NCI-H526 treated with DMSO at 0.1 percent for 48 hours (cell line): ENCODE measurements around the gene AOX1.
"Not testable (repeated sequence)": the region's sequence is repeated elsewhere in the genome, so short reads cannot be mapped to it uniquely, and the experiment has no call there.

Experiments
- DNase-seq: peaks from one replicate; lab custom pipeline; 2025; lab: John Stamatoyannopoulos, UW

AOX1 gene

DNA sequence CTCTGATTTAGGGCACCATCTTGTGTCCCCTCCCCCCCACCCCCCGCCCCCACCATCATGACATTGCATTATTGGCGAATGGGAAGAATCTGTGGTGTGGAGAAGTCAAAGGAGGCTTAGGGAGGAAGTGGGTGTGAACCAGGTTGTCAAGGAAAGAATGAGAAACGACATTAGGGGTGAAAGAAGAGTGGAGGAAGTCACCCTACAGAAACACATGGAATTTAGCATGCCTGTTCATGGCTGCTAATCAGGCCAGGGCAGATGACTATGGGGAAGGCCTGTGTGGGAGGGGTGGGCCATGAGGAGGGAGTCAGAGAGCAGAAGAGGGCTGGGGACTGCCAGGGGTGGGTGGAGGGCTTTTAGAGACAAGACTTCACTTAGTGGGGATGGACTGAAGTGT, 81.6 kb downstream of the AOX1 start:
- DNase-seq = no peak

DNA sequence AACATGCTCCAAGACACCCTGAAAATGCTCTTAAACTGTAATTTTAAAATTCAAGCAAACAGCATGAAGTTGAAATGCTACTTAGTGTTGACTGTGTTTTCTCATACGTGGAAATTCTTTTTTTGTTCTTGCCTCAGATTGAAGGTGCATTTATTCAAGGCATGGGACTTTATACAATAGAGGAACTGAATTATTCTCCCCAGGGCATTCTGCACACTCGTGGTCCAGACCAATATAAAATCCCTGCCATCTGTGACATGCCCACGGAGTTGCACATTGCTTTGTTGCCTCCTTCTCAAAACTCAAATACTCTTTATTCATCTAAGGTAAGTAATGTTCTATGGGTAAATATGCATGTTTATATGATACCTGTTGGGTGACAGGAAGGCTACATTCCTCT, 82.7 kb downstream of the AOX1 start:
- DNase-seq = no peak

DNA sequence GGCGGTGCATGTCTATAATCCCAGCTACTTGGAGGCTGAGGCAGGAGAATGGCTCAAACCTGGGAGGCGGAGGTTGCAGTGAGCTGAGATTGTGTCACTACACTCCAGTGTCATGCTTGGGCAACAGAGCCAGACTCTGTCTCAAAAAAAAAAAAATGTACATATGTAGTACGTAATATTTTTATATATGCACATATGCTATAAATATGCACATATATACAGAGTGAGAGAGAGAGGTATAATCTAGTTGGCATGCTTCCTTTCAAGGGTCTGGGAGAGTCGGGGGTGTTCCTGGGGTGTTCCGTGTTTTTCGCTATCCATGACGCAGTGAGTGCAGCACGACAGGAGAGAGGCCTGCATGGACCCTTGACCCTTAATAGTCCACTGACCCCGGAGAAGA, 83.5 kb downstream of the AOX1 start:
- DNase-seq = no peak

DNA sequence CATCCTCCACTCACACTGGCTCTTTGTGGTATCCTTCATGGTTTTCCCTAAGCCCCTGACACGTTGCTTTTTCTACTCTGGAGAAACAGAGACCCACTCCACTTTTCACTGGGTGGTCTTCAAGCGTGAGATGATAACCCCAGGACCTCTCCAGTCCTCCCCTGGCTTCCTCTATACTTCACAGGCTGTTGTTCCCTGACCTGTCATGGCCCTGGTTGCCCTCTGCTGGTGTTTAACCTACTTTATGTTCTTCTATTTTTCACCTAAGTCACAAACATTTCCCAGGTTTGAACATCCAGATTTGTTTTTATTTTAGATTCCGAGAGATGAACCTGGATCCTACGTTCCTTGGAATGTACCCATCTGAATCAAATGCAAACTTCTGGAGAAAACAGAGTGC, 84.5 kb downstream of the AOX1 start:
- no peak for DNase-seq

DNA sequence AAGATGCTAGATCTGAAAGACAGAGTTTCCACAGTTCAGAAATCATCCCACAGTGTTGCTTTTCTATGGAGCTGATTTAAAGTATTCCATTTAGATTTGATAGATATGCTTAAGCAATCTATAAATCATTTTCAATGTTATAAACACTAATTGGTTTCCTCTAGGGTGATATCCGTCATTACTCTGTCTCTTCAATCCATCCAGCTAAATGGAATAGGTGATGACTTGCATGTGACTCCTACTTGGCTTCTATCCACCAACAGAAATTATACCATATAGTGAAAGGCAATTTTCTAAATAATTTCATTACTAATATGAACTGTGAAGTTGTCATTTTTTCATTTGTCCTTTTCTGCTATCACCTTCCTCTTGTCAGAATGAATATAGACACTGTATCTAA, 84.9 kb downstream of the AOX1 start:
- no peak for DNase-seq

DNA sequence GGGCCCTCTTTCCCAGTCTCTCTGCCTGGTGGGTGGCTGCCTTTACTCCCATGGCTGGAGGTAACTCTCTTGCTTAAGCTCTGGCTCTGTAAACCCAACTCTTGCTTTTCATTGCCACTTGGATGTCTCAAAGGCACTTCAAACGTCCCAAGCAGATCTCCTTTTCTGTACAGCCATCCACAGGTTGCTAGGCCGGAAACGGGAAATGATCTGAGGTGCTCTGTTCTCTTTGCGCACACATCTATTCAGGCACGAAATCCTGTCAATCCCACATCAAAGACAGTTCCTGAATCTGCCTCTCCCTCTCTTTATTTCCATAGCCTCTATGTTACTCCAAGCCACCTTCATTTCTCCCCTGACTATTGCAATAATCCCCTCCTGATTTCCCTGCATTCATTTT, 87.4 kb downstream of the AOX1 start:
- no peak for DNase-seq

DNA sequence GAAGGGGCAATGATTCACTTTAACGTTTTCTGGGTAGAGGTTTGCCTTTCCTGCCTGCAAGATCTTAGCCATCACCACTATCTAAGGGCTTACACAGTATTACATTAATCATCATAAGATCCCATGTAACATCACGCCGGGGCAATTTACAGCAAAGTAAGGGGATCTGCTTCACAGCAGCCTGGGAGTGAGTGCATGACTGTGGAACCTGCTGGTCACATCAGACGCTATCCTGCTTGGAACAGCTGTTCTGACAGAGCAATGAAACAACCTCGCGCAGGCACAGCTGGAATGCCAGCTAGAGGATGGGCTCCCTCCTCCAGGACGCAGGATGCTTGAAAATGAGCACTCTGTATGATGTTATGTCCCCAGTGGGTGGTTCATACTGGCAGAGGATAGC, 89.0 kb downstream of the AOX1 start:
- DNase-seq = no peak

DNA sequence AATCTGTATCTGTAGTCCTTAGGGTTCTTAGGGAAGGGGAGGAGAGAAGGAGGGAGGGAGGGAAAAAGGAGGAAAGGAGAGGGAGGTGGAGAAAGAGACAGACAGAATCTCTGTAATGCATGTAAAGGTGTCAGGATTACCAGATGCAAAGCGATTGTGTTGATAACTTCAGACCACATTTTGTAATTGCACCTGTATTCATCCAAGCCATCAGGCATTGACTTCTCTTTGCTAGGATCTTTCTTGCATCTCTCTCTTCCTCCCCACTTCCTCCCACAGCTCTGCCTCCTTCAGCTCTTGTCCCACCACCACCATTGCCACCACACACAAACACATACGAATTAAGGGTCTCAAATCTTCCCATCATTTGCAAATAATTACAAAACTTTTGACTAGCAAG, 91.4 kb downstream of the AOX1 start:
- DNase-seq = no peak

DNA sequence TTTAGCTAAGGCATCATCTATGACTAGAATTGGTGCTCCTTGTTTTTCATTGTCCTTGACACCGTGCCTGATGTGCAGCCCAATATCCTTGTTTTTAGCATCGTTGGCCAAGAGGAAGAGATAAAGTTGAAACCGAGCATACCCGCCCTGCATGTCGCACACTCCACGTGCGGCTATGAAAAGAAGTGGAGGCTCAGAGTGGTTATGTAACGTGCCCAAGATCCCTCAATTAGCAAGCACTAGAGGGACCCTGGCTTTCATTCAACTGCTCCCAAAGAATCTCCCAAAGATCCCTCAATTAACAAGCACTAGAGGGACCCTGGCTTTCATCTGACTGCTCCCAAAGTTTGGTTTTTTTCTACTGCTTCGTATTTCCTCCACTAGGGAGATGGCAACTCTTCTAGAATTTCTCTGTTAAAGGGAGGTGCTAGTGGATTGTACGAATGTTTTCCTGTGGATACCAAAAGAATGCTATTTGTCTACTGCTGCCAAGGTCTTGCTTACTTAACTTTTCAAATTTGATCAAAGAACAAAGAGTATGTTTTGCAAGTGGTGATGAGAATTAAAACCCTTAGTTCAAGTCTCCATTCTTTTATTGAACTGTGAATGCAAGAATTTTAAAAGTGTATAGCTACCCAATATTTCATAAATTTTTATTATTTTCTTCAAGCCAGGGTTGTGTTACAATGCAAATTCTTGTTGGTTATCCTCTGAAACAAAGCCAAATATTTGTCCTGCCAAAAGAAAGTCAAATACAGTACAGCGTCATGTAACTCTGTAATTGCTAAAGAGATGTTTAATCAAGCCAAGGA, 92.1 kb downstream of the AOX1 start:
- no peak for DNase-seq

DNA sequence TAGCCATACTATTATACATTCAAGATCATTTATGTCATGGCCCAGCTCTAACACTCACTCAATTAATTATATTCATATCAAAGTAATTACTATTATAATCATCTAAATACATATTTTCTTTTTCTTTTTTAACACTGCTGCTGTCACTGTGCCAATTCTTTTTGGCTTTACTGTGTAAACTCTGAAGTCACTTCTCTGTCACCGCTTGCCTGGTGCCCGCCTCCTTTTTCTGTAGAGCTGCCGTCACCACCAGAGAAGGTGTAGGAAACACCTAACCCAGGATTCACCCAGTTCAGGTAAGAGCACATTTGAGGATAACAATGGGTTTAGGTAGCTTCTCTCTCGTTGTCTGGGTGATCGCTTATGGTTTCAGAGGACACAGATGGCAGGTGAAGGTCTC, 93.3 kb downstream of the AOX1 start:
- DNase-seq = no peak

DNA sequence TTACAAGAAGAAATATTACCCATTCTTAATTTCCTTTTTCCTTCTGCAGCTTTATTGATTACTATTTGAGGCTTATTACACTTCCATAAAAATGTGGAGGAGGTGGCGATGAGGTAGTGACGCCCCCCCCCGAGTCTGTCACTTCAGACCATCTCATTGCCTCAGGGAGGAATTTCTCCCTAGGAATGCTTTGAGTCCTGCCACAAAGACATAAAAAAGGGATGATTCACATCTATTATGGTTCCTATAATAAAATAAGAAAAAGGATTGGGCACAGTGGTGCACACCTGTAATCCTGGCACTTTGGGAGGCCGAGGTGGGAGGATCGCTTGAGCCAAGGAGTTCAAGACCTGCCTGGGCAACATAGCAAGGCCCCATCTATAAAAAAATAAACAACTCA, 93.7 kb downstream of the AOX1 start:
- DNase-seq = no peak

DNA sequence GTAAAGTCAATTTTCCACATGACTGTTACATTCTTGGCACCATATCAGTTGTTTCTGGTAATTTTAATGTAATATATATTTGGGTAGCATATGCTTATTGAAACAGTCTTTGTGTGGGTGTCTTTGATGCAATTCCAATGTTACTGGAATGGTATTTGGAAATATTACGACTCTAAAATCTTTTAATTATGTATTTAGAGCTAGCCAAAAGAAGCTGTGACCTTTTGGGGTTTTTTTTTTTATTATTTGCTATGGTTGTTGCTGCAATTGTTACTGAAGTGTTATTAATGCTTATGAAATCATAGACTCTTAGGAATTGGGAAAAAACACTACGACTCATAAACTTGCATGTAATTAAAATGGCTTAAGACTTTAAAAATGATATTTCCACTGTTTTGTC, 95.9 kb downstream of the AOX1 start:
- DNase-seq = no peak

DNA sequence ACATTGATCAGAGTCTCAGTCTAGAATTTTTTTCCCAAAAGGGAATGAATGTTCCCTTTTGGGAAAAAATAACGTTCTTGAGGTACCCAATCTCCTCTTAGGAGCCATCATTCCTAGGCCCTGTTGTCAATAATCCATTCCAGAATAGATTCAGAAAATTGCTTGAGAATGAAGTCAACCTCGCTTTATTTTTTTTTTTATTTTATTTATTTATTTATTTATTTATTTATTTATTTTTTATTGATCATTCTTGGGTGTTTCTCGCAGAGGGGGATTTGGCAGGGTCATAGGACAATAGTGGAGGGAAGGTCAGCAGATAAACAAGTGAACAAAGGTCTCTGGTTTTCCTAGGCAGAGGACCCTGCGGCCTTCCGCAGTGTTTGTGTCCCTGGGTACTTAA, 96.6 kb downstream of the AOX1 start:
- DNase-seq = not testable (repeated sequence)

DNA sequence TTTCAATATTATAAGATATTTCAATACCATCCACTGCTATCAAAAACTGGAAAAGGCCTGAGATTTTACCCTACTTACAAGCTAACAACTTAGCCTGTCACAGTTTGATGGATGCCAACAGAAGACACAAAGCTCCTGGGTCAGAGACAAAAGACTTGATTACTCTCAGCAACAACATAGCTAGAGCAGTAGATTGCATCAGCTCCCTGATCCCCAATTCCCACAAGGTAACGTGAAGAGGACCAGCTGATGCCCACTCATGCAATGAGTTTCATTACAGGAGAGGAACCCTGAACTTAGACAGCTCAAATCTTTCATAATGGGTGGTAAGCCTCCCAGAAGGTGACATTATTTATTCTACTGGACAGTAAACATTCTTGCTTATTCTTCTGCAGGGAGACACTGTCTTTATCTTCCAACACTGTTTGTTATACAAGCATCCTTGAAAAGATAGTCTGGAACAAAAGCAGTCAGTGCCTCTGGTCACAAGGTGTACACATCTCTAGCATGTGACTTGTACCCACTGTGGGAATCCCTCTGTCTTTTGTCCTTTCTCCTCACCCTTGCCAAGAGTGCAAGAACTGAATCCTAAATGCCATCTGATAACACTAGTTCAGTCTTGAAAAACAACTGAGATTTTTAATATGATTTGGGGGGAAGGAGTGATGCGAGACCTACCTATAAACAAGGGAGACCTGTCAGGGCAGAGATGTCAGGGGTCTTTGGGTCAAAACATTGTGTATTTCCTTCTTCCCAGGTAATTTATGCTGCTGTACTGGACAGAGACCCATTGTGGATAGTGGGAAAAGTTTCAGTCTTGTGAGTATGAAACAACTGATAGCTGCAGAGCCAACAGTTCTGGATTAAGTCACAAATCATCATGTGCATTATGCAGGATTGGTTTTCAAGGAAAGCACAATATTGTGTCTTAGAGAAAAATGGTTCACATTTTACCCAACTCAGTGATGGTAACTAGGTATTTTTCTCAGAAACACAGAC, 102.4 kb downstream of the AOX1 start:
- DNase-seq = no peak

DNA sequence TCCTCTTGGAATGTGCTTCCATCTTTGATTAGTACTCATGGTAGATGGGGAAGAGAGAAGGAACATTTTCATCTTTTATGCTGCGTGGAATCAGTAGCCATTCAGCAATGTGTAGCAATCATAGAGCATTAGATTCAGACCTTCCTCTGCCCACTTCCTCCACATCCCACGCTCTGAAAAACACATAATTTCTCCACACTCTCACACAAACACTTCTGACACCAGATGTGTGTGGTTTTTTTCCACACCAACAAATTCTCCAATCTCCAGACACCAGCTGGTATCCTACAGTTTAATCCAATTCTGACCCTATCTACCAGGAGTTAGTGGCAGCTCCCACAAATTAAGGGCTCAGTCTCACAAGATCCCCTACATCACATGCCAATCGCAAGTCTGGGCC, 103.3 kb downstream of the AOX1 start:
- no peak for DNase-seq

DNA sequence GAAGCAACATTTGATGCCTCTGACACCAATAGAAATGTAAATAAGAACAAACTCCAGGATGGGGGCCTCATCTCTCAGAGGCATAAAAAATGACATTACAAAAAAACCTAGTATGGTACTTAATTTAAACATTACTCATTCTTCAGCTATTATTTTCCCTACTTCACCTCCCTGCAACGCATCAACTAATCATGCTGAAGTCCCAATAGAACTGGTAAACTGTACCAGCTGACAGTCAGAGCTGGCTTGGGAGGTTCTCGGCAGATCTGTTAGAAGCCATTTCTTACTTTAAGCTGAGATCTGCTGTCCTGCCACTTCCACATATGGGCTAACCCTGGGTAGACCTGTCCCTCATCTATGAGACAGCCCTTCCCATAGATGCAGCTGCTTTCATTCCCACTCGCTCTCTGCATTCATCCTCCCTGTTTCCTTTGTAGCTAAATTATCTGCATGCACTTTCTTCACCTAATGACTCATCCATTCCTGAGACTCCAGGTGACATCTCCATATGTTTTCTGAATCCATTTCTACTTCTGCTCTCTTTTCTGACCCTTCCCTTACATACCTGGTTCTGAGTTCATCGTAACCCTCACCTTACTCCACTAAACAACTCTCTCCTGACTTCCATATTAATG, 108.1 kb downstream of the AOX1 start:
- DNase-seq = no peak

DNA sequence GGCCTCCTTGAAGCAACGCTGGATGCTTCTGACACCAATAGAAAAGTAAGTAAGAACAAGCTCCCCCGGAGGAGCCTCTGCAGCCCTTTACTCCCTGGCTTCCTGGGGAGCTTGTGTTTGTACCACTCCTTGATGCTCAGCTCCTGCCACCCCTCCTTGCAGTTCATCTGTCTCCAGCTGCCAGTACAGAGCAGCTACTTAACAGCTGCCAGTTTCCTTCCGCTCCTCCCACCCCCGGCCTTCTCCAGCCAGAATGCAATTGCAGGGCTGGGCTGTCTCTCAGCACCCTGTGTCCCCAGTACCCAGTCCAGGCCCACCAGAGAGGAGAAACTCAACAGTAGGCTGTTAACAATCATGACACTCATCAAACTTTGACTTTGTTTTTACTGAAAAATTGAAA, 109.4 kb downstream of the AOX1 start:
- DNase-seq = no peak

DNA sequence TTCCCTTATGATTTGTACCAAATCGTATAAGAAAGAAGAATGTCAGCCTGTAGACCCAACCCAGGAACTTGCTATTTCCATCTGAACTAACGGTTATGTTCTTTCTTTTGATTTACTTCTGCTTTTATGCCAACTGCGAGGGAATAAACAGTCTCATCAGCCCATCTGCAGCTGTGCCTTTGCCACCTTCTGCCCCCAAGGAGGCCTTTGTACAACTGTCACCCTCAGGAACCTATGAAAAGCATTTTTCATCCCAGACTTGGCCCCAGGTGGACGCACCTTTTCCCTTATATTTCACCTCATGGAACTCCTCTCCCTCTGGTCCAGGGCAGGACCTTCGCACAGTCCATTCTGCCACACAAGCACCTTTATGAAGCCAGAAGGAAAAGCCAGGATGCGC, 109.8 kb downstream of the AOX1 start:
- DNase-seq = no peak

DNA sequence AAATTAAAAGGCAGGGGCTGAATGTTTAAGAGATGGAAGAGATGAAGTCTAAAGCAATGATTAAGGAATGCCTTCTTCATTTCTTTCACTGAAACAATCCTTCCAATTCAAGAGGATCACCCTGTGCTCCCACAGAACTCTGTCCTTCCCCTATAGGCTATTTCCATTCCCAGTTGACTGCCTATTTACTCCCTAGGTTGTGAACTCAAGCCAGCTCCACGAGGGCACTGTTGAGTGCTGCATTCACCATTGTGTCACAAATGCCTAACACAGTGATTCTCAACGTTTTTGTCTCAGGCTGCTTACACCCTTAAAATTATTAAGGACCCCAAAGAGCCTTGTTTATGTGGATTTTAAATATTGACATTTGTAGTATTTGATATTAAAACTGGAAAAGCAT, 112.4 kb downstream of the AOX1 start:
- no peak for DNase-seq

DNA sequence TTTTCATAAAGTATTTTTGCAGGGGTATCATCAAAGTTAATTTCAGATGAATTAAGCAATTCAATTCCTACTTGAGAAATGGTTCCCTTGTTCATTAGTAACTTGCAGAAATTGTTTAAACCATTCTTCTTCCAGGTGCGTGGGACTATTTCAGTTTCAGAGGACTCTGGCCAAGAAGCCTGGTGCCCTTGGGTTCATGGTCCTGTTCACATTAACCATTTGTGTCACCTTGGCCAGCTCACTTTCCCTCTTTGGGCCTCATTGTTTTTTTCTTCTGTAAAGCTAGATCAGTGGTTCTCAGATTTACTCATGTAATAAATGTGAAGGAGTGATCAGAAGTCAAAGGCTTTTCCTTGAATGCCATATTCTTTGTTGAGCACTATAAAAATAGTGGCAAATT, 113.5 kb downstream of the AOX1 start:
- no peak for DNase-seq

DNA sequence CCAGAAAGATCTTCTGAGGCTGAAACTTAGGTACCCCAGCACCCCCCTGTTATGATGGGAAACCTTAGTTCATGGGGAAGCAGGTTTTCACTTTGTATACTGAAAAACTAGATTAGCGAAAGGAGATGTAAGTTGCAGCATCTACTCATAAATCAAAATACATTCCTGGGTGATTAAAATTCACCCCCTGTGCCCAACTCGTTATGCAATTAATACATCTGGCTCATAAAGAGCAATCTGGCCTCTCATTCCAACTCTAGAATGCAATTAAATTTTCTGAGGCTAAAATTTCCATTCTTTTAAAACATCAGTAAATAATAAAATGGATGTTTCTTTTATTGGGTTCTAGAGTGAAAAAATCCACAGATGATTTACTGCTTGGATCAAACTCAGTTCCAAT, 115.0 kb downstream of the AOX1 start:
- no peak for DNase-seq

DNA sequence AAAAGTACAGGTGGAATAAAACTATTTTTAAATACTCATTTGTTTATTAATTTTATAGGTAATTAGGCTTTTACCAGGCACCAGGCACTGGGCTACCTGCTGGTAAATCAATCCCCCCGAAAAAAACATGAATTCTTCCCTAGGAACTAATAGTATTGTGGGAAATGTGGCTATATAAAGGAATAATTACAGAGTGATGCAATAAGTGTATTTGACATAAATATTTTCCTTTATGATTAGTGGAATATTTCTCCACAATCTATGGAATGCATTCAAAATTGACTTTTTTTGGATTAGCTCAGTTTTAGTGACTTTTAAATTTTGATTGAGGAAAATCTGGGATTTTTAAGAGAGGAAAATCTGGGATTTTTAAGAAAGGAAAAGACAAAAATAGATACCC, 116.2 kb downstream of the AOX1 start:
- DNase-seq = no peak

DNA sequence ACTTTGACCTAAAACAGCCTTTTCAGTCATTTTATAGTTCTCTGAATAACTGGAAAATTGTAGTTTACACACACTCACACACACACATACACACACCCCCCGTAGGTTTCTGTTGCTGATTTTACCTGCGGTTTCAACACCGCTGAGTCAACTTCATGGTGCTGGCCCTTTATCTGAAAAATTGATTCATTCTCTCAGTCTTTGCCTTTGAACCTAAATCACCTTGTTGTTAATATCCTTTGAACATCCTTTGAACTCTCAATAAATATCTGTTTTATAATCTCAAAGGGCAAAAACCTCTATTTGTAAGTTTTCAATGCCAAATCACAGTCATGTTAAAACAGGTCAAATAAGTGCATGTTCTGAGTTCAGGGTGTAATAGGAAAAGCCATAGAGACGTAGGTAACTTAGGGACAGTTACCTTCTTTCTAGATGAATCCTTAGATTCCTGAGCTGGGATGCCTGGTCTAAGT, 116.9 kb downstream of the AOX1 start:
- DNase-seq = no peak
